HEK293 (cell line): ENCODE results near the gene KCNK1.

ENCODE experiments used
- ELK4 ChIP-seq: IDR thresholded peaks from 2 replicates; pipeline ENCODE4 v1.6.1; 2011; ENCODE audit warnings: mild to moderate bottlenecking, low read depth, low read length, borderline replicate concordance
- HIC1 ChIP-seq: fragments of 450-650 bp; formaldehyde crosslinking; IDR thresholded peaks from 2 replicates; pipeline ENCODE4 v1.5.1; 2016; ENCODE audit warnings: missing biosample characterization, missing genetic modification characterization
- KLF8 ChIP-seq: fragments of 450-650 bp; formaldehyde crosslinking; IDR thresholded peaks from 2 replicates; pipeline ENCODE4 v1.5.1; 2016; ENCODE audit warnings: missing biosample characterization, missing genetic modification characterization
- PBX3 ChIP-seq: sonication (generic); formaldehyde crosslinking; IDR thresholded peaks from 2 replicates; pipeline ENCODE4 v1.8.1; 2022; ENCODE audit warnings: mild to moderate bottlenecking, moderate library complexity, missing genetic modification reagents
- REPIN1 ChIP-seq: fragments of 450-650 bp; formaldehyde crosslinking; IDR thresholded peaks from 2 replicates; pipeline ENCODE4 v1.5.1; 2017; ENCODE audit warnings: missing biosample characterization, missing genetic modification characterization, low read depth
- REST ChIP-seq: fragments of 450-650 bp; formaldehyde crosslinking; IDR thresholded peaks from 2 replicates; pipeline ENCODE4 v1.5.1; 2016; ENCODE audit warnings: missing biosample characterization, missing genetic modification characterization
- SP7 ChIP-seq: fragments of 450-650 bp; formaldehyde crosslinking; IDR thresholded peaks from 2 replicates; pipeline ENCODE4 v1.5.1; 2016; ENCODE audit warnings: missing biosample characterization, missing genetic modification characterization
- ZBTB10 ChIP-seq: fragments of 450-650 bp; formaldehyde crosslinking; IDR thresholded peaks from 2 replicates; pipeline ENCODE4 v1.5.1; 2016; ENCODE audit warnings: missing biosample characterization, missing genetic modification characterization
- ZBTB17 ChIP-seq: fragments of 450-650 bp; formaldehyde crosslinking; IDR thresholded peaks from 2 replicates; pipeline ENCODE4 v1.5.1; 2016; ENCODE audit warnings: missing biosample characterization, missing genetic modification characterization
- ZBTB48 ChIP-seq: fragments of 450-650 bp; formaldehyde crosslinking; IDR thresholded peaks from 2 replicates; pipeline ENCODE4 v1.5.1; 2016; ENCODE audit warnings: missing biosample characterization, missing genetic modification characterization
- ZBTB7A ChIP-seq: fragments of 450-650 bp; formaldehyde crosslinking; IDR thresholded peaks from 2 replicates; pipeline ENCODE4 v1.5.1; 2016; ENCODE audit warnings: low read depth, missing biosample characterization, missing genetic modification characterization
- ZNF2 ChIP-seq: fragments of 450-650 bp; formaldehyde crosslinking; IDR thresholded peaks from 2 replicates; pipeline ENCODE4 v1.5.1; 2016; ENCODE audit warnings: missing biosample characterization, missing genetic modification characterization
- ZNF280D ChIP-seq: fragments of 450-650 bp; formaldehyde crosslinking; IDR thresholded peaks from 2 replicates; pipeline ENCODE4 v1.5.1; 2016; ENCODE audit warnings: missing biosample characterization, missing genetic modification characterization
- ZNF324 ChIP-seq: fragments of 450-650 bp; formaldehyde crosslinking; IDR thresholded peaks from 2 replicates; pipeline ENCODE4 v1.5.1; 2016; ENCODE audit warnings: missing biosample characterization, missing genetic modification characterization
- ZNF350 ChIP-seq: fragments of 450-650 bp; formaldehyde crosslinking; IDR thresholded peaks from 2 replicates; pipeline ENCODE4 v1.5.0; 2017; ENCODE audit warnings: missing biosample characterization, mild to moderate bottlenecking, missing genetic modification characterization
- ZNF362 ChIP-seq: fragments of 450-650 bp; formaldehyde crosslinking; IDR thresholded peaks from 2 replicates; pipeline ENCODE4 v1.5.1; 2016; ENCODE audit warnings: missing biosample characterization, missing genetic modification characterization
- ZNF580 ChIP-seq: fragments of 450-650 bp; formaldehyde crosslinking; IDR thresholded peaks from 2 replicates; pipeline ENCODE4 v1.5.1; 2016; ENCODE audit warnings: missing biosample characterization, missing genetic modification characterization
- ZNF677 ChIP-seq: fragments of 450-650 bp; IDR thresholded peaks from 2 replicates; pipeline ENCODE4 v1.5.0; 2018; ENCODE audit warnings: missing biosample characterization, mild to moderate bottlenecking, missing genetic modification characterization, moderate library complexity
- ZNF692 ChIP-seq: fragments of 450-650 bp; formaldehyde crosslinking; IDR thresholded peaks from 2 replicates; pipeline ENCODE4 v1.5.1; 2016; ENCODE audit warnings: missing biosample characterization, missing genetic modification characterization
- ZXDB ChIP-seq: fragments of 450-650 bp; formaldehyde crosslinking; IDR thresholded peaks from 2 replicates; pipeline ENCODE4 v1.5.1; 2016; ENCODE audit warnings: missing biosample characterization, missing genetic modification characterization

The KCNK1 gene

GRCh38 chr1:233613252-233614172, at the start of gene KCNK1 (continued):
- TF ChIP-seq SP7 (peak; percentile 77), KLF8 (tag by site-specific recombination) (peak; percentile 62), PBX3 (CRISPR knock-in tag) (no peak), ZNF2 (tag by site-specific recombination) (peak; percentile 97), ZNF580 (peak; percentile 27; the same call in 1 of the 2 replicates), ELK4 (no peak), ZNF362 (tag by site-specific recombination) (peak; percentile 53; the same call in 1 of the 2 replicates), ZNF692 (tag by site-specific recombination) (peak; percentile 97), HIC1 (tag by site-specific recombination) (no peak), ZBTB10 (tag by site-specific recombination) (peak; percentile 51; the same call in 1 of the 2 replicates), ZBTB48 (tag by site-specific recombination) (peak; percentile 29; the same call in 1 of the 2 replicates), ZNF350 (no peak), ZNF280D (tag by site-specific recombination) (0 out of 2 replicates have a peak, but pooled peaks have one; percentile 72), REPIN1 (tag by site-specific recombination) (peak; percentile 78), ZNF324 (peak; percentile 93), ZBTB17 (tag by site-specific recombination) (peak; percentile 81), ZXDB (tag by site-specific recombination) (peak; percentile 67; the same call in 1 of the 2 replicates), ZNF677 (tag by site-specific recombination) (no peak), ZBTB7A (peak; percentile 59; the same call in 1 of the 2 replicates), REST (tag by site-specific recombination) (peak; percentile 37; the same call in 1 of the 2 replicates)
